ENCODE measurements around the gene ZNF546.
A peak's percentile ranks its signal among the peaks of the same experiment; 100 is the strongest.
"Not testable (repeated sequence)": the region's sequence is repeated elsewhere in the genome, so short reads cannot be mapped to it uniquely, and the experiment has no call there.

Gene ZNF546

GRCh38 chr19:39996811-39997637 is at the start of gene ZNF546:
TSS of gene ZNF546 (plus strand) at chr19:39997060. CDS start at chr19:39998327, 1,267 bp downstream.
- DNase-seq (ENCODE audit: low read depth) = peak; percentile 86

- DNase-seq (ENCODE audit: low read depth) = no peak
These were observed 47.7 kb upstream of the ZNF546 start for GRCh38 chr19:39949026-39949747.

- DNase-seq (ENCODE audit: low read depth) = no peak
These were observed 45.7 kb upstream of the ZNF546 start for GRCh38 chr19:39951065-39951650.

GRCh38 chr19:39951686-39952085 is 45.2 kb upstream of the ZNF546 start:
- no peak for DNase-seq (ENCODE audit: low read depth)

- DNase-seq (ENCODE audit: low read depth) = no peak
These were observed 42.9 kb upstream of the ZNF546 start for GRCh38 chr19:39953915-39954314.

GRCh38 chr19:39957886-39958285 is 39.0 kb upstream of the ZNF546 start:
- DNase-seq (ENCODE audit: low read depth) = not testable (repeated sequence)

GRCh38 chr19:39958942-39959341 is 37.9 kb upstream of the ZNF546 start:
- not testable (repeated sequence) for DNase-seq (ENCODE audit: low read depth)

- DNase-seq (ENCODE audit: low read depth) = not testable (repeated sequence)
These were observed 37.5 kb upstream of the ZNF546 start for GRCh38 chr19:39959407-39959806.

GRCh38 chr19:39963898-39964297 is 33.0 kb upstream of the ZNF546 start:
- no peak for DNase-seq (ENCODE audit: low read depth)

GRCh38 chr19:39966617-39967016 is 30.2 kb upstream of the ZNF546 start:
- DNase-seq (ENCODE audit: low read depth) = no peak

- no peak for DNase-seq (ENCODE audit: low read depth)
These were observed 29.3 kb upstream of the ZNF546 start for GRCh38 chr19:39967561-39967960.

- DNase-seq (ENCODE audit: low read depth) = no peak
These were observed 28.1 kb upstream of the ZNF546 start for GRCh38 chr19:39968789-39969188.

GRCh38 chr19:39969266-39969665 is 27.6 kb upstream of the ZNF546 start:
- DNase-seq (ENCODE audit: low read depth) = no peak

GRCh38 chr19:39969681-39970424 is 27.0 kb upstream of the ZNF546 start:
- DNase-seq (ENCODE audit: low read depth) = no peak

GRCh38 chr19:39970425-39970674 is 26.5 kb upstream of the ZNF546 start:
- peak; percentile 7 for DNase-seq (ENCODE audit: low read depth)

GRCh38 chr19:39970675-39971379 is 26.0 kb upstream of the ZNF546 start, which contains the start of gene PSMC4:
TSS of gene PSMC4 (plus strand) at chr19:39971165. CDS start at chr19:39971203, 38 bp downstream.
- DNase-seq (ENCODE audit: low read depth) = peak; percentile 96

GRCh38 chr19:39971380-39972035 is 25.4 kb upstream of the ZNF546 start:
- DNase-seq (ENCODE audit: low read depth) = no peak

- DNase-seq (ENCODE audit: low read depth) = no peak
These were observed 22.3 kb upstream of the ZNF546 start for GRCh38 chr19:39974377-39975155.

- DNase-seq (ENCODE audit: low read depth) = no peak
These were observed 14.0 kb upstream of the ZNF546 start for GRCh38 chr19:39982883-39983282.

- DNase-seq (ENCODE audit: low read depth) = no peak
These were observed 13.1 kb upstream of the ZNF546 start for GRCh38 chr19:39983695-39984300.
